ENCODE results near the gene CALCB.
"Not testable (repeated sequence)": the region's sequence is repeated elsewhere in the genome, so short reads cannot be mapped to it uniquely, and the experiment has no call there.

The CALCB gene

GRCh38 chr11:15073361-15074205, at the start of gene CALCB:
TSS of gene CALCB (plus strand) at chr11:15073593. CDS start at chr11:15074719, 1,126 bp downstream.
- DNase-seq (ENCODE audit: low spot score), result no peak

GRCh38 chr11:15027011-15027410, 46.4 kb upstream of the CALCB start:
- DNase-seq (ENCODE audit: low spot score), result no peak

GRCh38 chr11:15027956-15028355, 45.4 kb upstream of the CALCB start:
- DNase-seq (ENCODE audit: low spot score), result no peak

DNA sequence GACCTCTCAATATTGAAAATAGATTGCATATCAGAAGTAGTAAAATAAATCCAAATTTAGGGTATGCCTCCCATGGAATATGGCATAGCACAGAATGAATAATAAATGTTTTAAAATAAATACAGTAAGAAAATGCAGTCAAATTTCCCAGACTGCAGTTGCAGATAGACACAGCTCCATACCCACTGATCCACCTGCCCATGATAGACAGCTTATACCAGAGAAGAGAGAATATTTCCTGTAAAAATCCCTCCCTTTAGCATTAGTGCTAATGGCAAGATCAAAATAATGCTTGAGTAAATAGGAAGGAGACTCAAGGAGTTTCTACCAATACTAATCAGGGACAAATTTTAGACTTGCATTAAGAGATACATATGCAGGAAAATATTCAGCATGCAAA, 45.0 kb upstream of the CALCB start:
- no peak for DNase-seq (ENCODE audit: low spot score)

GRCh38 chr11:15031945-15032344, 41.4 kb upstream of the CALCB start:
- DNase-seq (ENCODE audit: low spot score), result not testable (repeated sequence)

GRCh38 chr11:15034687-15035267, 38.6 kb upstream of the CALCB start:
- no peak for DNase-seq (ENCODE audit: low spot score)

- no peak for DNase-seq (ENCODE audit: low spot score)
Measured at GRCh38 chr11:15035283-15035682, 38.1 kb upstream of the CALCB start.

- DNase-seq (ENCODE audit: low spot score), result no peak
Measured at GRCh38 chr11:15038963-15039362, 34.4 kb upstream of the CALCB start.

DNA sequence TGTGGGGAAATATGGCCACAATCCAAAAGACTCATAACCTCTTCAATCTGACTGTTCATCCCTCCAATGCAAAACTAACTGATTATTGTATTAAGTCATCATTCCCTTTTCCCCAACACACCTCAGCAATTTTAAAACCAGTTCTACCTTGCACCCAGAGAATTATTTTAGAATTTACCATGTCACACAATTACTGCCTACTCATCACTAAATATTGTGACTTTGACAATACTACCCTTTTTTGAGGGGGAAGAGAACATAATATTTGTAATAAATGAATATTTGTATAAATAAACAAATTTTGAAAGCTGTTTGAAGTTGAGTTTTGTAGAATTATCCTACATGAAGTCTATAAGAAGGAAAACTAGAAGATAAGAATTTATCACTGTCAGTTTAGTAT, 28.2 kb upstream of the CALCB start:
- no peak for DNase-seq (ENCODE audit: low spot score)

GRCh38 chr11:15045891-15046290, 27.5 kb upstream of the CALCB start:
- no peak for DNase-seq (ENCODE audit: low spot score)

DNA sequence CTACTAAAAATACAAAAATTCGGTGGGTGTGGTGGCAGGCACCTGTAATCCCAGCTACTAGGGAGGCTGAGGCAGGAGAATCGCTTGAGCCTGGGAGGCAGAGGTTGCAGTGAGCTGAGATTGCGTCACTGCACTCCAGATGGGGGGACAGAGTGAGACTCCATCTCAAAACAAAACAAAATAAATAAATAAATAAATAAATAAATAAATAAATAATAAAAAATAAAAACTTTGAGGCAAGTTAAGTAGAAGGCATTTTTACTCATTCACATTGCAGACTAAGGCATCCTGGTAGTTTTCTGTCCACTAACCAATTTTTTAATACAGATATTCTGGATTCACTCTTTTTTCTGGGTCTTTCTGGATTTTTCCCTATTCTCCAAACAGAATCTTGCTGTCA, 26.7 kb upstream of the CALCB start:
- DNase-seq (ENCODE audit: low spot score), result not testable (repeated sequence)

DNA sequence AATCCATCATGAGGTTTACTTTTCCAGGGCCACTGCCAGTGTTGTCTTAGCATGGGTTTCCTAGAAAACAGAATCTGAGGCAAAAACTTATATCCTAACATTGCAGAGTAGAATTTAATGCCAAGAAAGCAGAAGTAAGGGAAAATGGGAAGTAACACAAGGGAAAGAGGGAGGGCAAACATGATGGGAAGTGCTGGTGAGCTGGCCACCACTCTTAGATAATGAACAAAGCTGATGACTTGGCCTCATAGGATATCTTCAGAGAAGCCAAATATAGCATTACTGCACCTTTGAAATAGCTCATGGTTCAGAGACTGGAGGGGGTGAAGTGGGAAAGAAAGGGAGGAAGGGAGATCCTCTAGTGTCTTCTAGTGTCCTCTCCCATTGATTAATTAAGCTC, 24.8 kb upstream of the CALCB start:
- DNase-seq (ENCODE audit: low spot score), result no peak

GRCh38 chr11:15053191-15053685, 20.2 kb upstream of the CALCB start:
- DNase-seq (ENCODE audit: low spot score), result no peak

- no peak for DNase-seq (ENCODE audit: low spot score)
Measured at GRCh38 chr11:15055620-15056356, 17.6 kb upstream of the CALCB start.

GRCh38 chr11:15057329-15057728, 16.1 kb upstream of the CALCB start:
- no peak for DNase-seq (ENCODE audit: low spot score)

DNA sequence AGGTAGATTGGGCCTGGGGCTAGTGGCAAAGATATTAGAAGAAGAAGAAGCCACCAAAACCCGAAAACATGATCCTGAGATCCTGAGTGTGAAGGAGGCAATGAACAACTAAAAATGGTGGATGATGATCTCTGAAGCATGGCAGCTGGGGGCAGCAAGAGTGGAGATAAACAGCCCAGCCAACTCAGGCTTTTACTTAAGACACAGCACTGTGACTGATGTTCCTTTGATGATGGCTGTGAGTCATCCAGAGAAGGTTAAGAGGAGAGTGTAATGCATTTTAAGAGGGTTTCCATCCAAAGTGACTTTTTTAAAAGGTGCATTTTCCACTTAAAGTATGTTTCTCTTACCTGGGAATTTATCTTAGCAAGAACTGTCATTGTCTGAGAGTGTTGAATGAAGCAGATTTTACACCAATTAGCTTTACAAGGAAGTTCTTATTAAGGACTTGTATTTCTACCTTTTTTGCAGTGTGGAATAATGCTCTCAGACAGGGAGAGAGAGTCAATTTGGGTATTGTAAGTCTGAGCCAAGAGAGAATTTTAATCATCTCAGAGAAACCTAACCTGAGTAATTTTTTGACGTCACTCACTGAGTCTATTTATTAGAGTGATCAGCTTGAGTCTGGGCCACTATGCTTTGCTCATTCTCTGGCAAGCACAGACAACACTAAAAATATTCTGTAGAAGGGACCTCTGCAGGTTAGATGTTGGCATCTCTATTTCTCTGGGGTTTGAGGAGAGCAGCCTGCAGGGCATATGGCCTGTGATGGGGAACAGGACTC, 14.1 kb upstream of the CALCB start:
- no peak for DNase-seq (ENCODE audit: low spot score)

- no peak for DNase-seq (ENCODE audit: low spot score)
Measured at GRCh38 chr11:15062599-15062998, 10.8 kb upstream of the CALCB start.

DNA sequence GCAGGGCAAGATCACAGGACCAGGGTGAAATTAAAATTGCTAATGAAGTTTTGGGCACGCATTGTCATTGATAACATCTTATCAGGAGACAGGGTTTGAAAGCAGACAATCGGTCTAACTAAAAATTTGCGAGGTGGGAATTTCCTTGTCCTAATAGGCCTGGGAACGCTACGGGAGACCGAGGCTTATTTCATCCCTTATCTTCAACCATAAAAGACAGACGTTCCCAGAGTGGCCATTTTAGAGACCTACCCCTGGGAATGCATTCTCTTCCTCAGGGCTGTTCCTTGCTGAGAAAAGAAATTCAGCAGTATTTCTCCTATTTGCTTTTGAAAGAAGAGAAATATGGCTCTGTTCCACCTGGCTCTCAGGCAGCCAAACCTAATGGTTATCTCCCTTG, 3.6 kb upstream of the CALCB start:
- DNase-seq (ENCODE audit: low spot score), result not testable (repeated sequence)

GRCh38 chr11:15071556-15072255, 1.7 kb upstream of the CALCB start:
- DNase-seq (ENCODE audit: low spot score), result no peak

- no peak for DNase-seq (ENCODE audit: low spot score)
Measured at GRCh38 chr11:15072551-15073143, 746 bp upstream of the CALCB start.
